ENCODE results near the gene LPP.

- TF ChIP-seq CTCF (IDR thresholded peaks at IDR 0.05) (no peak), EP300 (IDR thresholded peaks at IDR 0.05) (no peak)
Measured at GRCh38 chr3:188888321-188889053, 734.5 kb downstream of the LPP start.

Measured in ovary (tissue), 3 donors.